GM21526 (cell line): ENCODE data around the gene DRAM2.
"Not testable (repeated sequence)": the region's sequence is repeated elsewhere in the genome, so short reads cannot be mapped to it uniquely, and the experiment has no call there.

ENCODE experiments used
- ATAC-seq: cut with Tn5 transposase; IDR thresholded peaks from one replicate; pipeline ENCODE4 v1.9.1; 2021; ENCODE audit warnings: moderate library complexity; ENCODE audit not compliant: unreplicated experiment, low FRiP score

Gene DRAM2

DNA sequence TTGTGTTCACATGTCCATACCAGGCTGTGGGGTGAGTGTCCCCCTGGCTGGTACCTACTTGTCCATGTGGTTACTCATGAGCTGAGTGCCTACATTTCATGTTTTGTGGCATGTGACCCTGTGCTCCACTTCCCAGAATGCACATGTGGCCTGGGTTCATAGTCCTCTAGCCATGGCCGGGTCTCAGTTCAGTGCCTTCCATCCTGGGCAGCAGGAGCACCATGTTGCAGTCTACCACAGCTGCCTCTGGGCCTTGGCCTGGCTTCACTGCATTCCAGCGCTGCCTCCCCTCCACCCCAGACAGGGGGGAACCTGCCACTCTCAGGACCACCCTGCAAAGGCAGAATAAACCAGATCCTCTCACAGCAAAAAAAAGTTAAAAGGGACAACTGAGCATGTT, 5.6 kb upstream of the DRAM2 start:
- ATAC-seq: no peak

DNA sequence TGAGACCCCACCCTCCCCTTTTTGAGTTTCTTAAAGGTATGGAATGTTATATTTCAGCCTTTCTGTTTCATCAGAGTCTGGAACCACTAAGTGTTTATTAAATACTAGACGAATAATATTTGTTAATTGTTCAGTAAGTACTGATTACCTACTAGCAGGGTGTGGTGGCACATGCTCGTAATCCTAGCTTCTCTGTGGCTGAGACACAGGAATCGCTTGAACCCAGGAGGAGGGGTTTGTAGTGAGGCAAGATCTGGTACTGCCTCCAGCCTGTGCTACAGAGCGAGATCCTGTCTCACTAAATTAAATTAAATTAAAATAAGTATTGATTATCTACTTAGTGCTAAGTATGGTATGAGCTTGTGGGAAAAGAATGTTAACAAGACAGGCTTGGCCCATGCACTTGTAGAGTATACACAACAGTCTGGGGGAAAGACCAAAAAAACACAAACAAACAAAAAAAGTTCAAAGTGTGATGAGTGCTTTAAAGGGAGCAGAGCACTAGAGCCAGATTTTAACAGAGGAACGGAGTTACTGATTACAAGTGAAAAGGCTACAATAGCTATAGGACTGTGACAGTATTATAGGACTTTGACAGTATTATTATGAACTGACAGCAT, 2.6 kb upstream of the DRAM2 start:
- no peak for ATAC-seq

DNA sequence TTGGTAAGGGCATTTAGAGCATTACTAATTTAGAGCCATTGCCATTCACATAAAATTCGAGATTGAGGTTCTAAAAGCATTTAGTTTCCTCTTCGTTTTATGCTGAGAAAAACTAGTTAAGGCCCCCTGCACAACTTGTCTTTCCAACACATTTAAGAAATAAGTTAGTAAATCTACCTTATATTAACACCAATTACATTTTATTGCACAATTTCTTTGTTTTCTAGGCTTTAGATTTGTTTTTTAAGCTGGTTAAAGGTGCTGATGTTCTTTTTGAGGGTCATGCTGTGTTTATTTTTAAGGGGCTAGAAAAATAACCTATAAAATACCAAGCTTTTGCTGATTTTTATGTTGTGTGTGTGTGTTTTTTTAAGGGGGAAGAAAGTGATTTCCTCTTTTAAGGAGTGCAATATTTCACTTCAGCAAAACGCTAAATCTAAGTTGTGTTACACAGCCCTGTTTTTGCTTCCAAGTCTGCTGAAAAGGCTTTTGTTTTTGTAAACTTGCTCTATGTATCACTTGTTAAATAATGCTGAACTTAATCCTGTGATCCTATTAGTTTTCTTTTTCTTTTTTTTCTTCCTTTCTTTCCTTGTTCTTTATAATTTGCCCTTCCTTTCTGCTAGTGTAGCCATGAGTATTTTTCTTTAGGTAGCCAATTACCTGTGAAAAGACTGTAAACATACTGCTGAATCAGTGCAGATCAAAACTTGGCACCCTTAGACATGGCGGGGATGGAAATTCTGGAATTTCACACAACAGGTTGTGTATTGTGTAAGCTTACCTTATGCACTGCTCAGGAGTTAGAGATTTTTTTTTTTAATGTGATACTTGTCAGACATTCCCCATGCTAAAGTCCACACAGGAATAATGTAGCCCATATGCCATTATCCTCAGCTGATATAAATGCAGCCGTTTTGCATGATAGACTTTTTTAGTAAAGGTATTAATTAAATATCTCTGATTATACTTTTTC, 1.6 kb upstream of the DRAM2 start:
- ATAC-seq: no peak

DNA sequence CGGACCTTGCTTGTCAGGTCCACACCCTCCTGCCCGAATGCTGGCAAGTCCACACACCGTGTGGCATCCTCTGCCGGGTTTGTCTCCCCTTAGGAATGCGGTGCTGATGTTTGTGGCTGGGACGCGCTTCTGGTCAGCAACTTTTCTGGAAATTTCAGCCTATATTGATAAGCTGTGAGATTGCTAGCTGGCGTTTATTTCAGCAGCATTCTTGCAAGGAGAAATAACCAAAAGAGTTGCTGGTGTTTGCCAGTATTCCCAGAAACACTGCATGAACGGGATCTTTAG, 731 bp upstream of the DRAM2 start:
- no peak for ATAC-seq

DNA sequence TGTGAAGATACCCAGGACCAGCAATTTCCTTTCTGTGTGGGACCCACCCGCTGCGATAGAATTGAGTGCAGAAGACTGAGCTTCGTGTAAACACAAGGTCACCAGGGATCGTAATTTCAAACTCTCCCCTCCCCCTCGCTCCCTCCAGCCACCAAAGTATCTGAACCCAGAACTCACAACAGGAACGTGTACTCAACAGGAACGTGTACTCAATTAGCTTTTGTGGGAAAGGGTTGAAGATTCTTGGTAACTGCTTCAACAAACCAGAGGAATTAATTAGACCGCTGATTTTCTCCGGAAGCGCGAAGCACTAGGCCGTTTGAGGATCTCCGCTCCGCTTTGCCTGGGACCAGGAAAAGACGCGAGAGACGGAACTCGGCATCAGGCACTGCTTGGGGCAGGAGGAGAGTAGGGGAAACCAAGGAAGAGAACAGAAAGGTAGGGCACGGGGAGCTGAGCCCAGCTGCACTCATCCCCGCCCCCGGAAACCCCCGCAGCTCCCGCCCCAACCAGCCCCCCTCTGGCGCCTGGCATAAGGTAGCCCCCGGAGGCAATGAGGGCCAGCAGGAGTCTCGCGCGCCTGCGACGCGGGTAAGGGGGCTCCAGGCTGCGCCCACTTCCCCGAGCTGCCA, 453 bp downstream of the DRAM2 start:
- peak; percentile 21 for ATAC-seq

DNA sequence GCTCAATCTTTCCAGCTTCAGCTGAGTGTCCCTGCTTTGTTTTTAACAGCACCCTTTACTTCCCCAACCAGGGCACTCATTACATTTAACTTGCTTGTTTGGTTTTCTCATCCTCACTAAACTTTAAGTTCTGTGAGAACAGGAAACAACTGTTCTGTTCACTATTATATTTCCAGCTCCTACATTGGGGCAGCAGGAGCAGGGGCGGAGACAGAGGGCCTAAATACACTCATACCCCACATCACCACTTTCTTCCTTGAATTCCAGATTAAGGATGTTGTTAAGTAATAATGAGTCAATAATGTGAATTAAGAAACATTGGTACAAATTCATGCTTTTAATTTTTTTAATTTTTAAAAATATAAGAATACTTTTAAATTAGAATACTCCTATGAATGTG, 6.0 kb downstream of the DRAM2 start:
- no peak for ATAC-seq

DNA sequence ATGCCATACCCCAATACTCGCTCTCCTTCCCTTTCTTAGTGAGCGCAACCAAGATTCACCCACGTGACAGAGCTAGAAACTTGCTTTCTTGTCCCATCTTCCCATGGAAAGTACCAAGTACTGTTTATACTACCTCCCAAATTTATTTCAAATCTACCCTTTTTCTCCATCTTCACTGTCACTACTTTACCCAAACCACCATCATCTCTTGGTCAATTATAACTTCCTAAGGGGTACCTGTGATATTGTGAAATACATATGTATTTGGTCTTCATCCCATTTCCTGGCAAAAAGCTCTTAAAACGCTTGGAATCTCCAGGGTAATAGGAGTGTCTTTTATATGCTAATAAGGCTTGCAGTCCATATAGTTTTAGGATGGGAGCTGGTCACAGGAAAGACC, 8.2 kb downstream of the DRAM2 start:
- ATAC-seq: no peak

DNA sequence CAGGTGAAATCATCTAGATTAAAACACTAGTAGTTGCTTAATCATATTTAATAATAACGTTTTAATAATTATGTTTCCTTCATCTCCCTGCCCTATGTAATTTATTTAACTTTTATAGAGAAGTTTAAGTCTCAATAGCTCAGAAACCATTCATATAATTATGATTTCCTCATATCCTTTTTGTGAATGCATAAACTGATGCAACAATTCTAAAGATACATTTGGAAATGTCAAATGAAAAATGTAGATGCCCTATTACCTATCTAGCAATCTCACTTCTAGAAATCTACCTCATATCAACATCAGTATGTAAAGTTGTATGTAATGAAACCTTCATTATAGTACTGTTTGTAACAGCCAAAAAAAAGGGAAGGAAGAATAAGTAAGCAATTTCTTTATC, 10.5 kb downstream of the DRAM2 start:
- ATAC-seq: no peak

DNA sequence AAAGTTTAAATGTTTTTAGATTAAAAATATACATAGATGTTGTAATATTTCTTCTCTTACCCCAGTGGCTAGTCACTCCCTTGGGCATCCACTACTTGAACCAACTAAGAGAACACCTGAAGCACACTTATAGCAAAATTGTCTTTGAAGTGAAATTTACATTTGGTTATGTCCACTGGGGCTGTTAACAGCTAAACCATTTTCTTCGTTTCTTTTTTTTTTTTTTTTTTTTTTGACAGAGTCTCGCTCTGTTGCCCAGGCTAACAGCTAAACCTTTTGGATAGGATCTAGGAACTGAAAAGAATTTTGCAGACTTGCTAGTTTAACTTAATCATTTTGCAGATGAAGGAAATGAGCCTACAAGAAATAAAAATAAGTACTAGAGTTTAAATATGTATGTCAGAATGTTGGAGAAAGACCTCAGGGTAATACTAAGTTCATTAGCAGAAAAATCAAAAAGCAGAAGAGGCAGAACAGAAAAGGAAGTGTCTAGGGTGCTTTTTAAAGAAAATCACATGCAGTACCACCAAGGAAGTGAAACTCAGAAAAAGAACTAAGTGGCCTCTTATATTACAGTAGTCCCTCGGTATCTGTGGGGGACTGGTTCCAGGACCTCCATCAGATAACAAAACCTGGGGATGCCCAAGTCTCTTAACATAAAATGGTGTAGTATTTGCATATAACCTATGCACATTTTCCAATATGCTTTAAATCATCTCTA, 11.8 kb downstream of the DRAM2 start:
- peak; percentile 76 for ATAC-seq

DNA sequence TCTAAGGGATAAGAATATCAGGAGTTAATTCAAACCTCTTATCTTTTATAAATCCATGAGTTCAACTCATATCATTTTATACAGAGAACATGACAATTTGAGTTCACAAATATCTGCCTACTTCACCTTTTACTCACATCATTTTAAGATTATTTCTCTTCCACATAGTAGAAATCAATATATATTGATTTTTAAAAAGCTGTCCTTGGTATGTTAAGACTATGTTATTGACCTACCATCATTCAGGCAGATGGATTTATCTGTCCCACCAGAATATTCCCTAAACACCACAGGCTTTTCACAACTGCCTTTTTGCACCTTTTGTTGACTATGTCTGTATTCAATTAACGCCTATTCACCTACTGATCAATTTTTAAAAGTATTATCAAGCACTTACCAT, 13.5 kb downstream of the DRAM2 start:
- ATAC-seq: no peak

DNA sequence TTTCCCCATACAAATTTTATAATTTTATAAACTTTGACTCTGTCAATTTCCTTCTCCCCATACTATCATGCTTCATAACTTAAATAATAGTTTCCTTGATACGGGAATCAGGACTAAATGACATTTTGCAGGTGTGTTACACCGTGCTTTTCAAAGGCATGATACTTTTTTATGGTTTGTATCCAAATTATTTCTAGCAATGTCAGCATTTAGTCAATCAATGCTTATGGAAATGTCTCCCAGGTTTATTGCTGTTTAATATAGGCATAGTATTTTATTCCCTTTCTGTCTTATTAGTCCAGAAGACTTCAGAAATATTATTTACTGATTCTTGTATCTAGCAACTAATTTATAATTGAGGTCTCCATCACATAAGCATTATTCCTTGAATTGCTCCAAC, 23.4 kb downstream of the DRAM2 start:
- ATAC-seq: no peak

DNA sequence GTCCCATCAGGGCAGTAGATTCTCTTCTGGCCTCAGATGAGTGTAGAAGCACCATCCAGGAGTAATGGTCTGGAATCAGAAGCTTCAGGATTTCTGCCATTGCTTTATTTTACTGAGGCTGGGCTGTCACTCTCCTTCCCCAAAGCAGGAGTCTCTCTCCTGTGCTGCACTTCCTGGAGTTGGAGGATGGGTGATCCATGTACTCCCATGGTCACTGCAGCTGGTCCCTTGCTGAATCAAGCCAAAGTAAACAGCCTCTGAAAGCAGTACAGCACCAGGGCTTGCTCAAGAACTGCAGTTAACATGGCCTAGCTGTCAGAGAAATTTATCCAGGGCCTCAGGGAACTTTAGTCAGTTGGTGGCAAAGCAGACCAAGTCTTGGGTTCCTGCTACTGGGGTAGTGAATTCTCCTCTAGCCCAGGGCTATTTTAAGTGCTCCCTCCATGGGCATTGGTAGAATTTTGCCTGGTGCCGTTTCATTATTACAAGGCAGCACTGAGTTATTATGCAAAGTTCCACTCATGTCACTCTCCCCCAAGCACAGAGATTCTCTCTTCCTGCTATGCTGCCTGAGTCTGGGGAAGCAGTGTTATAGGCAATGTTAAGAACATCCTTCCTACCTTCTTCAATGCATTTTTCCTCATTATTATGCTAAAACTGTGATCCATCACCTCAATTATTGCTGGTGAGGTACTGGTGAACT, 29.5 kb downstream of the DRAM2 start:
- no peak for ATAC-seq

DNA sequence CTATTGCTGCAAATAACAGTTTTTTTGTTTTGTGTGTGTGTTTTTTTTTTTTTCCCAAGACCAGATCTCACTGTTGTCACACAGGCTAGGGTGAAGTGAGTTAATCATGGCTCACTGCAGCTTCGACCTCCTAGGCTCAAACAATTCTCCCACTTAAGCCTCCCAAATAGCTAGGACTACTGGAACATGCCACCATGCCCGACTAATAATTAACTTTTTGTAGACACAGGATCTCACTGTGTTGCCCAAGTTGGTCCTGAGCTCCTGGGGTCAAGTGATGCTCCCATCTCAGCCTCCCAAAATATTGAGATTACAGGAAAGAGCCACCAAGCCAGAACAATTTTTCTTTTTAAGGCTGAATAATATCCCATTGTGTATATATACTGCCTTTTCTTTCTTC, 34.9 kb downstream of the DRAM2 start:
- ATAC-seq: no peak

DNA sequence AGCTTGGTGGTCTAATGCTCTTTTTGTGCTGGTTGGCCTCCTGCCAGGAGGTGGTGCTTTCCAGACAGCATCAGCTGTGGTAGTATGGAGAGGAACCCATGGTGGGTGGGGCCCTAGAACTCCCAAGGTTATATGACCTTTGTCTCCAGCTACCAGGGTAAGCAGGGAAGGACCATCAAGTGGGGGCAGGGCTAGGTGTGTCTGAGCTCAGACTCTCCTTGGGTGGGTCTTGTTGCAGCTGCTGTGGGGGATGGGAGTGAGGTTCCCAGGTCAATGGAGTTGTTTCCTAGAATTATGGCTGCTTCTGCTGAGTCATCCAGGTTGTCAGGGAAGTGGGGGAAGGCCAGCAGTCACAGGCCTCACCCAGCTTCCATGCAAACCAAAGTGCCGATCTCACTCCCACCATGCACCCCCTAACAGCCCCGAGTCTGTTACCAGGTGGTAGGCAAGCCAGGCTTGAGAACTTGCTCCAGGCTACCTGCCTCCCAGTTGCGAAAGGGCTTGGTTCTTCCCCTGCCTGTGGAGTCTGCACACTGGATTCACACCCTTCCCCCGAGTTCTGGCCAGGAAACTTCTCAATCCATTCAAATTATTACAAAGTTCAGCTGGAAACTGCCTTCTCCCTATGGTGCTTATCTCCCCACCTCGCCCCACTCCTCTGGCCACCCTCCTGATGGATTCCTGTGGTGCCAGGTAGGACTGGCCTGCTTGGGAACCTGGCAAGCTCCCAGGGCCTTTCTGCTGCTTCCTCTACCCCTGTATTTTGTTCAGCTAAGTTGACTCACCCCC, 37.8 kb downstream of the DRAM2 start:
- ATAC-seq: no peak

DNA sequence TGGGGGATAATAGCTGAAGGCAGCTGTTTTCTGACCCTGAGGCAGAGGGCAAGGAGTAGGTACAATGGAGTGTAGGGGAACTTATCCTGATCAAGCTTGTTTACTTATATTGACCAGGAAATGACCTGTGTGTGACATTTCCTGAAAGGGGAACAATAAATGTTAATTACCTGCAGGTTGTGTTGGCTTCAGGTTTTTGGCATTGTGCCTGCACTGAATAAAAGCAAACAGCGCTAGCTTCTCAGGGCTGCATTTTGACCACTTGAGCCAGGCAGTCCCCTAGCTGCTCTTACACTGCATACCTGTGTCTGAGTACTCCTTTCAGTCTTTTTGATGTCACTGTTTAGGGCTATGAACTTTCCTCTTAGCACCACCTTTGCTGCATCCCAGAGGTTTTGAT, 40.6 kb downstream of the DRAM2 start:
- ATAC-seq: no peak

DNA sequence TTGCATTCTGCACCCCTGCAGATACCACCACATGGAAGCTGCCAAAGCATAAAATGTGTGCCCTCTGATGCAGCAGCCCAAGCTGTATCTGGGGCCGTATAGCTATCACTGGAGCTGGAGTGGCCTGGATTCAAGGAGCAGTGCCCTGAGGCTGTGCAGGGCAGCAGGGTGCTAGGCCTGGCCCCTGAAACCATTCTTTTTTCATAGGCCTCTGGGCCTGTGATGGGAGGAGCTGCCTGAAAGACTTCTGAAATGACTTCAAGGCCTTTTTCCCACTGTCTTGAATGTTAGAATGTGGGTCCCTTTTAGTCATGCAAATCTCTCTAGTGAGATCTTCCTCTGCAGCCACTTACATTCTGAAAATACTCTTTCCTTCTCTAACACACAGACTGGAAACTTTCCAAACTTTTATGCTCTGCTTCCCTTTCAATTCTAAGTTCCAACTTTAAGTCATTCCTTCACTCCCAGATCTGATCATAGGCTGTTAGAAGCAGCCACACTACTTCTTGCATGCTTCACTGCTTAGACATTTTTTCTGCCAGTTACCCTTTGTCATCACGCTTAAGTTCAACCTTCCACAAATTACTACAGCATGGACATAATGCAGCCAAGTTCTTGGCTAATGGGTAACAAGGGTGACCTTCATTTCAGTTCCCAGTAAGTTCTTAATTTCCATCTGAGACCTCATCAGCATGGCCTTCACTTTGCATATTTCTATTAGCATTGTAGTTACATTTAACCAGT, 42.4 kb downstream of the DRAM2 start:
- ATAC-seq: no peak

DNA sequence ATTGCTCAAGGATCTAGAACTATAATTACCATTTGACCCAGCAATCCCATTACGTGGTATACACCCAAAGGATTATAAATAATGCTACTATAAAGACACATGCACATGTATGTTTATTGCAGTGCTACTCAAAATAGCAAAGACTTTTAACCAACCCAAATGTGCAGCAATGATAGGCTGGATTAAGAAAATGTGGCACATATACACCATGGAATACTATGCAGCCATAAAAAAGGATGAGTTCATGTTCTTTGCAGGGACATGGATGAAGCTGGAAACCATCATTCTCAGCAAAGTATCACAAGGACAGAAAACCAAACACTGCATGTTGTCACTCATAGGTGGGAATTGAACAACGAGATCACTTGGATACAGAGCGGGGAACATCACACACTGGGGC, 44.5 kb downstream of the DRAM2 start:
- not testable (repeated sequence) for ATAC-seq

DNA sequence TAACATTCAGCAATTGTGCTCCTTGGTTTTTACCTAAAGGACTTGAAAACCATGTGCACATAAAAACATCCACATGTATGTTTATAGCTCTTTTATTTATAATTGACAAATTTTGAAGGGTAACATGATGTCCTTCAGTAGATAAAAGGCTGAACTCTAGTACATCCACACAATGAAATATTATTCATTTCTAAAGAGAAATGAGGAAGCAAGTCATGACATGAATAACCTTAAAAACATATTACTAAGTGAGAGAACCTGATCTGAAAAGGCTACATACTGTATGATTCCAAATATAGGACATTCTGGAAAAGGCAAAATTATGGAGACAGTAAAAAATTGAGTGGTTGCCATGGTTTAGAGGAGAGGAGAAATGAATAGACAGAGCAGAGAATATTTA, 50.3 kb downstream of the DRAM2 start:
- ATAC-seq: no peak

DNA sequence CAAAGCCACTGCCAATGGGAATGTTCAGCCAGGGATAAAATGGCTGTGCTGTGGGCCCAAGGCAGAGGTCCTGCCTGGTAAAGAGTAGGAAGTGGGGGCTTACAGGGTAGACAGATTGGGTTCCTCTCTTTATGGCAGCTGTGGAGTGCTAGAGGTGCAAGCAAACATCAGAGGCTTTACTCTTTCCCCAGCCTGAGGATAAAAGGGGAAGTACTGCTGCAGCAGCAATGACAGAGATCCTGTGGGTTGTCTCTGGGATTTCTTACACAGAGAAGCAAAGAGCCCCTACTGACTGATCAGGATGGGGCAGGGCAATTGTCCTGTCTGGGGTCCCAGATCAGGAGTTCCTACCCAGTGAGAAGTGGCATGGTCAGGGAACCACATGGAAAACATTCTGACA, 54.2 kb downstream of the DRAM2 start:
- ATAC-seq: no peak
